Mononuclear cell (primary cell): ENCODE measurements around the gene AXDND1. TPM values are rescaled to one million over a fixed set of nuclear protein-coding genes. Genes with fewer than 3 reads are reported as not detected.
"Not testable (repeated sequence)": the region's sequence is repeated elsewhere in the genome, so short reads cannot be mapped to it uniquely, and the experiment has no call there.

Experiments
- H3K27me3 ChIP-seq: 2 replicates; pipeline ENCODE4 v1.6.0; 2011; ENCODE audit warnings: low read length, control low read depth; ENCODE audit not compliant: insufficient read depth
- H3K4me1 ChIP-seq: 2 replicates; pipeline ENCODE4 v1.5.1; 2011; ENCODE audit warnings: mild to moderate bottlenecking, low read length, control low read depth; ENCODE audit not compliant: insufficient read depth
- H3K4me3 ChIP-seq: 2 replicates; pipeline ENCODE4 v1.5.1; 2011; ENCODE audit warnings: mild to moderate bottlenecking, low read length, moderate library complexity
- H3K9me3 ChIP-seq: 2 replicates; pipeline ENCODE4 v1.5.1; 2011; ENCODE audit warnings: low read depth, mild to moderate bottlenecking, control low read depth, low read length
- total RNA-seq: library from RNA; depleted of rRNA; stranded (reverse); fragments of >200 nt; gene quantifications from one replicate; pipeline ENCODE4 v1.2.3, GENCODE V29; 2012

Gene AXDND1
- total RNA-seq, 1 donor, result not detected

- Histone ChIP-seq H3K27me3 (no peaks in the 10 kb centered on the region), H3K4me3 (no peak overlapping the region), H3K9me3 (no peaks in the 10 kb centered on the region), H3K4me1 (peaks cover 10% of the 10 kb centered on the region)
These were observed 22.9 kb upstream of the AXDND1 start for GRCh38 chr1:179342740-179343404.

DNA sequence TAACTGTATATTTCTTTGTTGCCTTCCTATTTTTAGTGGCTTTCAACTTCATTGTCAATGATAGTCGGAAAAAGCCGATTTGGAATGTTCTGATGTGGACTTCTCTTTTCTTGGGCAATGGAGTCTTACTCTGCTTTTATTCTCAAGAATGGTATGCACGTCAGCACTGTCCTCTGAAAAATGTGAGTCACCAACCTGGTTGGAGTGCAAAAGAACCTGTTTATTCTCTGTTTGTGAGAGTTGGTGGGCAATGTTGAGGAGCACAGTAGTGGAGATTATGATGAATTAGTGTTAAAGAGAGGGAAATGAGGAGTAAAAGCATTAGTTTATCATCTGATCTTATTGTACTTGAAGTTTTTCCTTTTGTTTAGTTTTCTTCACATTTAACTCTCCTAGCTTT lies 14.5 kb upstream of the AXDND1 start:
- no peaks in the 10 kb centered on the region for H3K27me3 ChIP-seq
- H3K4me3 ChIP-seq, result no peak overlapping the region
- H3K4me1 ChIP-seq, result no peaks in the 10 kb centered on the region
- no peaks in the 10 kb centered on the region for H3K9me3 ChIP-seq

- H3K9me3 ChIP-seq, result no peaks in the 10 kb centered on the region
- H3K4me3 ChIP-seq, result no peak overlapping the region
- H3K27me3 ChIP-seq, result no peaks in the 10 kb centered on the region
- H3K4me1 ChIP-seq, result no peaks in the 10 kb centered on the region
These were observed 13.5 kb upstream of the AXDND1 start for GRCh38 chr1:179352236-179352635.

- Histone ChIP-seq H3K4me3 (no peak overlapping the region), H3K4me1 (no peaks in the 10 kb centered on the region), H3K27me3 (no peaks in the 10 kb centered on the region), H3K9me3 (no peaks in the 10 kb centered on the region)
These were observed 12.2 kb upstream of the AXDND1 start for GRCh38 chr1:179353546-179353945.

DNA sequence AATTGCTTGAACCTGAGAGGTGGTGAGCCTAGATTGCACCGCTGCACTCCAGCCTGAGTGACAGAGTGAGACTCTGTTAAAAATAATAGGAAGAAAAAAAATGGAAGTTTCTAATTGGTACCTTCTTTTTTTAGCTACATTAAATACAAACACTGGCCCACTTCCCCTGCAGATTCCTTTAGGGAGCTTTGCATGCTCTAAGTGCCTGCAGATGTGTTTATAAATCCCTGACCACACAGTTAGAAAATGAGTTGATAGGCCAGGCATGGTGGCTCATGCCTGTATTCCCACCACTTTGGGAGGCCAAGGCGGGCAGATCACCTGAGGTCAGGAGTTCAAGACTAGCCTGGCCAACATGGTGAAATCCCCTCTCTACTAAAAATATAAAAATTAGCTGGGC lies 4.1 kb upstream of the AXDND1 start:
- peaks cover 10% of the 10 kb centered on the region for H3K4me1 ChIP-seq
- H3K9me3 ChIP-seq, H3K27me3 ChIP-seq, H3K4me3 ChIP-seq: not testable (repeated sequence)

- Histone ChIP-seq H3K9me3 (no peaks in the 10 kb centered on the region), H3K4me3 (peak overlapping the region; percentile 58), H3K27me3 (no peaks in the 10 kb centered on the region), H3K4me1 (peaks cover 10% of the 10 kb centered on the region)
These were observed 476 bp downstream of the AXDND1 start for GRCh38 chr1:179366093-179366800.

DNA sequence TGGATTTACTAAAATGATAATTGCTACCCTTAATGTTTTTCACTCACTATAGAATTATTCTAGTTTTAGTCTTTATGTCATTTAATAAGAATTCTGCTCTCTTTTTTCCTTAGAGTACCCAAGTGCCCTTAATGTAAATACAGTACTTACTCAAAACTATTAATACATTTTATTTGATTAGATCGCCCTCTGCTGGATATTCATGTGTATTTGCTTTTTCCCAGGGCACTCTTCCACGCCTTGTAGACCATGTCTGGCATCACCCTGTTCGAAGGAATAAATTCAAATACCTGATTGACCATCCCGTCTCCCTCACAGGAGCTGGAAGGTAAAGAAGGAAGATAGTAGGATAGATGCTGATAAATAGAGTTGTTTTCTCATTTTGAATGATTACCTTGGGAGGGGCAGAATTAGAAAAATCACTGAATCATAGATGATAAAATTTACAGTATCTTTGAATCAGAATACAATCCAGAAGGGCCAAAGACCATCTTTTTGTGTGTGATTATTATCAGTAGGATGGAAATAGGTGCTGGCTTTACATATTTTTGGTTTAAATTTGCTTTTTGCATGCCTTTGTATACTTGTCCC lies 4.1 kb downstream of the AXDND1 start:
- Histone ChIP-seq H3K4me3 (no peak overlapping the region), H3K4me1 (peaks cover 10% of the 10 kb centered on the region), H3K9me3 (no peaks in the 10 kb centered on the region), H3K27me3 (no peaks in the 10 kb centered on the region)

- Histone ChIP-seq H3K27me3 (no peaks in the 10 kb centered on the region), H3K4me1 (no peaks in the 10 kb centered on the region), H3K4me3 (no peak overlapping the region), H3K9me3 (no peaks in the 10 kb centered on the region)
These were observed 6.4 kb downstream of the AXDND1 start for GRCh38 chr1:179372160-179372559.

DNA sequence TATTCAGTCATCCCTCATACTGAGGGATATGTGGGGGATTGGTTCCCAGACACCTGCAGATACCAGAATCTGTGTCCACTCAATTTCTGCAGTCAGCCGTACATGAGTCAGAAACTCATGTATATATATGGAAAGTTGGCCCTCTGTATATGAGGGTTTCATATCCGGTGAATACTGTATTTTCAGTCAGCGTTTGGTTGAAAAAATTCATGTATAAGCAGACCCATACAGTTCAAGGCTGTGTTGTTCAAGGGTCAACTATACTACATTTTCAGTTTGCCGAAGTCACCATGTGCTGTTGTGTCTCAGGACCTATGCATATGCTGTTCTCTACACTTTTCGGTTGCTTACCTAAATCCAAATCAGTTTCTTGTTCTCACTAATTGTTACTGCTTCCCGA lies 10.5 kb downstream of the AXDND1 start:
- Histone ChIP-seq H3K4me3 (no peak overlapping the region), H3K27me3 (no peaks in the 10 kb centered on the region), H3K9me3 (no peaks in the 10 kb centered on the region), H3K4me1 (no peaks in the 10 kb centered on the region)

GRCh38 chr1:179380299-179380698 lies 14.5 kb downstream of the AXDND1 start:
- no peak overlapping the region for H3K4me3 ChIP-seq
- no peaks in the 10 kb centered on the region for H3K27me3 ChIP-seq
- H3K9me3 ChIP-seq, result no peaks in the 10 kb centered on the region
- no peaks in the 10 kb centered on the region for H3K4me1 ChIP-seq

DNA sequence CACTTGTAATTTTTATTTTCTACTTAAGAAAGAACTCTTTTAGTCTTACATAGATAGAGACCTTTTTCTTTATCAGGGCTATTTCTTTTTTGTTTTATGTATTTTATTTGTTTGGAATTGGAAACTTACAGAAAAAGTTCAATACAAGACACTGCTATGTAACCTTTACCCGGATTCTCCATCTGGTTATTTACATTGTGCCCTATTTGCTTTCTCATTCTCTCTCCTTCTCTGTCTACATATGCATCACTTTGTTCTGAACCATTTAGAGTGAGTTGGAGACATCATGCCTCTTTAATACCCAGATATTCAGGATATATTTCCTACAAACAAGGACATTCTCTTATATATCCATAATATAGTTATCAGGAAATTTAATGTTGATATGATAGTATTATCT lies 18.3 kb downstream of the AXDND1 start:
- H3K27me3 ChIP-seq, result no peaks in the 10 kb centered on the region
- no peak overlapping the region for H3K4me3 ChIP-seq
- no peaks in the 10 kb centered on the region for H3K4me1 ChIP-seq
- no peaks in the 10 kb centered on the region for H3K9me3 ChIP-seq

DNA sequence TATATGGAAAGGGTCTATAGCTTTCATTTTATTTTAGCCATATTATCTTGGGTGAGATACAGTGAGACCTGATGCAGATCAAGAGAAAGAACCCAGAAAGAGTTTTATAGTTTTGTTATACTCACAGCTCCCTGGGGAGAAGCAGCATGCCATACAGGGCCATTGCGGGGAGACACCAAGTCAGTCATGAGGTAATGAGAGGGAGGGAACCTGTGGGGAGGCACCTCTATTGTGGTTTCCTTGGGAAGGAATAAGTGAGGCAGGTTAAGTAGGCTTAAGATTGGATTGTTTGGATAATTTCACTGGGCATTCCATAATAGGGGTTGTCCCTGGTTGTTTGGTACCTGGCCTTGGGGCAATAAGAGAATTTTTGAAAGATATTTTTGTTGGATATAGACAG lies 19.7 kb downstream of the AXDND1 start:
- no peaks in the 10 kb centered on the region for H3K4me1 ChIP-seq
- H3K4me3 ChIP-seq, result no peak overlapping the region
- H3K9me3 ChIP-seq, result no peaks in the 10 kb centered on the region
- no peaks in the 10 kb centered on the region for H3K27me3 ChIP-seq

- no peaks in the 10 kb centered on the region for H3K4me1 ChIP-seq
- peaks cover 3% of the 10 kb centered on the region for H3K27me3 ChIP-seq
- H3K4me3 ChIP-seq, result no peak overlapping the region
- H3K9me3 ChIP-seq, result no peaks in the 10 kb centered on the region
These were observed 27.9 kb downstream of the AXDND1 start for GRCh38 chr1:179393721-179394120.

GRCh38 chr1:179399399-179399798 lies 33.6 kb downstream of the AXDND1 start:
- not testable (repeated sequence) for H3K4me1 ChIP-seq, H3K27me3 ChIP-seq, H3K4me3 ChIP-seq, H3K9me3 ChIP-seq

DNA sequence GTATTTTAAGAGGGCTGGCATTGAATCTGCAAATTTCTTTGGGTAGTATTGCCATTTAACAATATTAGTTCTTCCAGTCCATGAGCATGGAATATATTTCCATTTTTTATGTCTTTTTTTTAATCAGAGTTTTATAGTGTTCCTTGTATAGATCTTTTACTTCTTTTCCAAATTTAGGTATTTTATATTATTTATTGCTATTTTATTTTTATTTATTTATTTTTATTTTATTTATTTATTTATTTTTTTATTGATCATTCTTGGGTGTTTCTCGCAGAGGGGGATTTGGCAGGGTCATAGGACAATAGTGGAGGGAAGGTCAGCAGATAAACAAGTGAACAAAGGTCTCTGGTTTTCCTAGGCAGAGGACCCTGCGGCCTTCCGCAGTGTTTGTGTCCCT lies 52.0 kb downstream of the AXDND1 start:
- not testable (repeated sequence) for H3K4me3 ChIP-seq, H3K27me3 ChIP-seq, H3K9me3 ChIP-seq, H3K4me1 ChIP-seq

DNA sequence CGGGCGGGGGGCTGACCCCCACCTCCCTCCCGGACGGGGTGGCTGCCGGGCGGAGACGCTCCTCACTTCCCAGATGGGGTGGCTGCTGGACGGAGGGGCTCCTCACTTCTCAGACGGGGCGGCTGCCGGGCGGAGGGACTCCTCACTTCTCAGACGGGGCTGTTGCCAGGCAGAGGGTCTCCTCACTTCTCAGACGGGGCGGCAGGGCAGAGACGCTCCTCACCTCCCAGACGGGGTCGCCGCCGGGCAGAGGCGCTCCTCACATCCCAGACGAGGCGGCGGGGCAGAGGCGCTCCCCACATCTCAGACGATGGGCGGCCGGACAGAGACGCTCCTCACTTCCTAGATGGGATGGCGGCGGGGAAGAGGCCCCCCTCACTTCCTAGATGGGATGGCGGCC lies 52.9 kb downstream of the AXDND1 start:
- H3K27me3 ChIP-seq, result not testable (repeated sequence)

More for the DNA sequence above, 52.9 kb downstream of the AXDND1 start:
- H3K9me3 ChIP-seq, H3K4me3 ChIP-seq, H3K4me1 ChIP-seq: not testable (repeated sequence)
